Suppressor macrophage treated with lipopolysaccharide for 4 hours (primary cell): ENCODE measurements around the gene GPR27.

Source experiments
- DNase-seq: peaks from one replicate; pipeline ENCODE4 v3.0.0-alpha.2; 2020

The GPR27 gene

GRCh38 chr3:71733319-71733718, 20.3 kb upstream of the GPR27 start:
- no peak for DNase-seq

- no peak for DNase-seq
Observed at GRCh38 chr3:71734881-71735280, 18.8 kb upstream of the GPR27 start.

GRCh38 chr3:71742621-71743020, 11.0 kb upstream of the GPR27 start:
- DNase-seq: no peak

- DNase-seq: no peak
Observed at GRCh38 chr3:71744738-71745137, 8.9 kb upstream of the GPR27 start.

GRCh38 chr3:71751602-71752001, 2.1 kb upstream of the GPR27 start:
- no peak for DNase-seq

GRCh38 chr3:71752831-71753700, 589 bp upstream of the GPR27 start:
- no peak for DNase-seq

- no peak for DNase-seq
Observed at GRCh38 chr3:71754610-71755253, 1.1 kb downstream of the GPR27 start.

GRCh38 chr3:71758091-71758490, 4.4 kb downstream of the GPR27 start:
- no peak for DNase-seq

- peak; percentile 57 for DNase-seq
Observed at GRCh38 chr3:71759401-71759800, 5.7 kb downstream of the GPR27 start.

- DNase-seq: no peak
Observed at GRCh38 chr3:71760140-71760539, 6.5 kb downstream of the GPR27 start.

GRCh38 chr3:71763426-71763825, 9.8 kb downstream of the GPR27 start:
- no peak for DNase-seq

- no peak for DNase-seq
Observed at GRCh38 chr3:71771126-71771525, 17.5 kb downstream of the GPR27 start.

- no peak for DNase-seq
Observed at GRCh38 chr3:71771884-71772283, 18.2 kb downstream of the GPR27 start.

- no peak for DNase-seq
Observed at GRCh38 chr3:71776538-71776937, 22.9 kb downstream of the GPR27 start.

GRCh38 chr3:71778353-71778752, 24.7 kb downstream of the GPR27 start:
- no peak for DNase-seq

GRCh38 chr3:71779674-71780377, 26.2 kb downstream of the GPR27 start:
- peak; percentile 42 for DNase-seq

GRCh38 chr3:71780430-71780829, 26.8 kb downstream of the GPR27 start:
- no peak for DNase-seq

GRCh38 chr3:71783152-71783551, 29.5 kb downstream of the GPR27 start:
- DNase-seq: no peak

- no peak for DNase-seq
Observed at GRCh38 chr3:71784201-71784913, 30.7 kb downstream of the GPR27 start.

- peak; percentile 33 for DNase-seq
Observed at GRCh38 chr3:71784914-71785531, 31.4 kb downstream of the GPR27 start, which contains the start of gene PROK2. PROK2 (minus strand) TSS chr3:71785148; CDS start chr3:71785052, 96 bp downstream.

GRCh38 chr3:71785532-71786216, 32.0 kb downstream of the GPR27 start:
- DNase-seq: no peak

GRCh38 chr3:71786217-71786549, 32.5 kb downstream of the GPR27 start:
- no peak for DNase-seq
